NCI-H2081 treated with DMSO at 0.1 percent for 48 hours (cell line): ENCODE measurements around the gene NLGN2.

Experiments
- DNase-seq: peaks from one replicate; lab custom pipeline; 2025; lab: John Stamatoyannopoulos, UW

NLGN2 gene

GRCh38 chr17:7414837-7415236 lies 7.2 kb downstream of the NLGN2 start:
- no peak for DNase-seq

- DNase-seq, result no peak
These were observed 8.1 kb downstream of the NLGN2 start for GRCh38 chr17:7415784-7416183.

- no peak for DNase-seq
These were observed 8.7 kb downstream of the NLGN2 start for GRCh38 chr17:7416323-7416722.

- DNase-seq, result no peak
These were observed 9.5 kb downstream of the NLGN2 start for GRCh38 chr17:7417056-7417655.

GRCh38 chr17:7418472-7419152 lies 11.0 kb downstream of the NLGN2 start:
- no peak for DNase-seq

GRCh38 chr17:7419819-7420610 lies 12.4 kb downstream of the NLGN2 start, which contains the start of gene SPEM1:
Gene SPEM1, plus strand, starts transcription at chr17:7420324. Its CDS starts 61 bp downstream, at chr17:7420385.
- no peak for DNase-seq

GRCh38 chr17:7421186-7421585 lies 13.5 kb downstream of the NLGN2 start:
- no peak for DNase-seq

GRCh38 chr17:7423679-7424078 lies 16.0 kb downstream of the NLGN2 start:
- DNase-seq, result no peak

GRCh38 chr17:7425316-7425715 lies 17.7 kb downstream of the NLGN2 start, which contains the start of gene SPEM2:
Gene SPEM2, plus strand, starts transcription at chr17:7425616. Its CDS starts 73 bp downstream, at chr17:7425689.
- DNase-seq, result no peak

- no peak for DNase-seq
These were observed 18.1 kb downstream of the NLGN2 start for GRCh38 chr17:7425756-7426155.

- no peak for DNase-seq
These were observed 18.7 kb downstream of the NLGN2 start for GRCh38 chr17:7426203-7426863.

GRCh38 chr17:7426896-7427489 lies 19.3 kb downstream of the NLGN2 start:
- DNase-seq, result no peak

GRCh38 chr17:7427549-7427948 lies 19.9 kb downstream of the NLGN2 start:
- DNase-seq, result no peak

- no peak for DNase-seq
These were observed 20.9 kb downstream of the NLGN2 start, which contains the start of gene SPEM3 for GRCh38 chr17:7428557-7428956. Gene SPEM3, plus strand, starts transcription at chr17:7428857. Its CDS starts 46 bp downstream, at chr17:7428903.

- DNase-seq, result no peak
These were observed 22.1 kb downstream of the NLGN2 start for GRCh38 chr17:7429722-7430121.

GRCh38 chr17:7431231-7431630 lies 23.6 kb downstream of the NLGN2 start:
- DNase-seq, result no peak

- DNase-seq, result no peak
These were observed 24.7 kb downstream of the NLGN2 start for GRCh38 chr17:7432296-7432695.

- no peak for DNase-seq
These were observed 28.3 kb downstream of the NLGN2 start for GRCh38 chr17:7435676-7436555.

- DNase-seq, result no peak
These were observed 29.1 kb downstream of the NLGN2 start for GRCh38 chr17:7436556-7437368.

GRCh38 chr17:7437369-7437863 lies 29.8 kb downstream of the NLGN2 start:
- DNase-seq, result no peak
